ENCODE results near the gene MAP3K6.
A peak's percentile ranks its signal among the peaks of the same experiment; 100 is the strongest.

Gene MAP3K6

GRCh38 chr1:27400082-27400962 lies 33.6 kb upstream of the MAP3K6 start:
- Histone ChIP-seq H3K4me2 (ENCODE audit: insufficient read depth, low read length, poor library complexity, severe bottlenecking) (no peak overlapping the region), H3K79me1 (ENCODE audit: low read depth, low read length) (no peaks in the 10 kb centered on the region), H3K27ac (replicated peaks; ENCODE audit: low read length) (no peak overlapping the region), H3K18ac (ENCODE audit: low read length) (no peak overlapping the region), H3K36me3 (replicated peaks in 1 of 2; ENCODE audit: control insufficient read depth in 2 of 2, insufficient read depth in 2 of 2, low read length in 2 of 2) (peaks cover 0 to 7% of the 10 kb centered on the region in 2 donors), H2AFZ (ENCODE audit: low read length) (no peak overlapping the region), H3K4me3 (ENCODE audit: low read length in 2 of 2) (no peak overlapping the region), H4K8ac (ENCODE audit: low read depth, low read length) (no peak overlapping the region), H2BK12ac (ENCODE audit: low read length) (no peak overlapping the region), H4K91ac (ENCODE audit: low read depth, low read length, poor library complexity) (no peak overlapping the region), H3K27me3 (ENCODE audit: control insufficient read depth in 3 of 3, insufficient read depth in 3 of 3, low read depth in 1 of 3, low read length in 3 of 3) (no peaks in the 10 kb centered on the region), H3K23ac (ENCODE audit: low read depth, low read length, poor library complexity) (no peak overlapping the region), H3K9ac (ENCODE audit: low read depth, low read length, poor library complexity) (no peak overlapping the region), H3K9me3 (replicated peaks in 1 of 2; ENCODE audit: control insufficient read depth in 2 of 2, insufficient read depth in 1 of 2, low read depth in 1 of 2, low read length in 2 of 2) (no peaks in the 10 kb centered on the region), H2BK120ac (ENCODE audit: low read depth, low read length) (no peak overlapping the region), H2AK5ac (ENCODE audit: low read depth, low read length) (no peak overlapping the region), H3K14ac (ENCODE audit: low read length) (no peak overlapping the region), H2BK15ac (ENCODE audit: low read length) (no peak overlapping the region), H3K4me1 (ENCODE audit: control insufficient read depth in 2 of 2, insufficient read depth in 1 of 2, low read depth in 1 of 2, low read length in 2 of 2) (peaks cover 29 to 50% of the 10 kb centered on the region in 2 donors), H3K4ac (ENCODE audit: low read length) (no peak overlapping the region), H2BK5ac (ENCODE audit: low read length) (no peak overlapping the region)
- no CpG with 5 or more reads among the region's 13 CpGs for WGBS, 2 donors (ENCODE audit: extremely low coverage in 2 of 2, insufficient read length in 2 of 2, insufficient replicate concordance in 1 of 2)
- DNase-seq (ENCODE audit: low spot score) = no peak

- Histone ChIP-seq H3K79me1 (ENCODE audit: low read depth, low read length) (no peaks in the 10 kb centered on the region), H3K23ac (ENCODE audit: low read depth, low read length, poor library complexity) (no peak overlapping the region), H3K4ac (ENCODE audit: low read length) (no peak overlapping the region), H3K4me2 (ENCODE audit: insufficient read depth, low read length, poor library complexity, severe bottlenecking) (no peak overlapping the region), H4K8ac (ENCODE audit: low read depth, low read length) (no peak overlapping the region), H3K9ac (ENCODE audit: low read depth, low read length, poor library complexity) (peak overlapping the region; percentile 60), H2AK5ac (ENCODE audit: low read depth, low read length) (no peak overlapping the region), H2AFZ (ENCODE audit: low read length) (no peak overlapping the region), H3K27ac (replicated peaks; ENCODE audit: low read length) (no peak overlapping the region), H3K9me3 (replicated peaks in 1 of 2; ENCODE audit: control insufficient read depth in 2 of 2, insufficient read depth in 1 of 2, low read depth in 1 of 2, low read length in 2 of 2) (no peaks in the 10 kb centered on the region), H3K4me1 (ENCODE audit: control insufficient read depth in 2 of 2, insufficient read depth in 1 of 2, low read depth in 1 of 2, low read length in 2 of 2) (peaks cover 26 to 43% of the 10 kb centered on the region in 2 donors), H4K91ac (ENCODE audit: low read depth, low read length, poor library complexity) (peak overlapping the region; percentile 19), H3K27me3 (ENCODE audit: control insufficient read depth in 3 of 3, insufficient read depth in 3 of 3, low read depth in 1 of 3, low read length in 3 of 3) (no peaks in the 10 kb centered on the region), H3K14ac (ENCODE audit: low read length) (no peak overlapping the region), H3K4me3 (ENCODE audit: low read length in 2 of 2) (no peak overlapping the region), H2BK15ac (ENCODE audit: low read length) (peak overlapping the region; percentile 53), H2BK120ac (ENCODE audit: low read depth, low read length) (no peak overlapping the region), H3K36me3 (replicated peaks in 1 of 2; ENCODE audit: control insufficient read depth in 2 of 2, insufficient read depth in 2 of 2, low read length in 2 of 2) (peaks cover 0 to under 1% of the 10 kb centered on the region in 2 donors), H2BK5ac (ENCODE audit: low read length) (peak overlapping the region; percentile 72), H2BK12ac (ENCODE audit: low read length) (peak overlapping the region; percentile 91), H3K18ac (ENCODE audit: low read length) (peak overlapping the region; percentile 40)
- no CpG with 5 or more reads among the region's 19 CpGs for WGBS, 2 donors (ENCODE audit: extremely low coverage in 2 of 2, insufficient read length in 2 of 2, insufficient replicate concordance in 1 of 2)
- DNase-seq (ENCODE audit: low spot score) = no peak
Measured at GRCh38 chr1:27399251-27400025, 32.7 kb upstream of the MAP3K6 start.

GRCh38 chr1:27398405-27399149 lies 31.8 kb upstream of the MAP3K6 start:
- H4K91ac ChIP-seq (ENCODE audit: low read depth, low read length, poor library complexity) = no peak overlapping the region
- no CpG with 5 or more reads among the region's 4 CpGs for WGBS, 2 donors (ENCODE audit: extremely low coverage in 2 of 2, insufficient read length in 2 of 2, insufficient replicate concordance in 1 of 2)
- peak overlapping the region; percentile 38 for H3K4ac ChIP-seq (ENCODE audit: low read length)
- no peaks in the 10 kb centered on the region for H3K27me3 ChIP-seq (ENCODE audit: control insufficient read depth in 3 of 3, insufficient read depth in 3 of 3, low read depth in 1 of 3, low read length in 3 of 3)
- H2BK15ac ChIP-seq (ENCODE audit: low read length) = peak overlapping the region; percentile 80
- H3K14ac ChIP-seq (ENCODE audit: low read length) = no peak overlapping the region
- no peak overlapping the region for H2AFZ ChIP-seq (ENCODE audit: low read length)
- peak overlapping the region; percentile 77 for H2BK120ac ChIP-seq (ENCODE audit: low read depth, low read length)
- no peak for DNase-seq (ENCODE audit: low spot score)
- no peak overlapping the region for H3K23ac ChIP-seq (ENCODE audit: low read depth, low read length, poor library complexity)
- H2BK12ac ChIP-seq (ENCODE audit: low read length) = peak overlapping the region; percentile 33
- no peaks in the 10 kb centered on the region for H3K9me3 ChIP-seq (replicated peaks in 1 of 2; ENCODE audit: control insufficient read depth in 2 of 2, insufficient read depth in 1 of 2, low read depth in 1 of 2, low read length in 2 of 2)
- H3K79me1 ChIP-seq (ENCODE audit: low read depth, low read length) = peaks cover 3% of the 10 kb centered on the region
- H3K4me1 ChIP-seq (ENCODE audit: control insufficient read depth in 2 of 2, insufficient read depth in 1 of 2, low read depth in 1 of 2, low read length in 2 of 2) = peaks cover 24 to 39% of the 10 kb centered on the region in 2 donors
- no peak overlapping the region for H3K4me2 ChIP-seq (ENCODE audit: insufficient read depth, low read length, poor library complexity, severe bottlenecking)
- no peak overlapping the region for H3K9ac ChIP-seq (ENCODE audit: low read depth, low read length, poor library complexity)
- H3K4me3 ChIP-seq (ENCODE audit: low read length in 2 of 2) = no peak overlapping the region
- peak overlapping the region; percentile 97 for H2AK5ac ChIP-seq (ENCODE audit: low read depth, low read length)
- H2BK5ac ChIP-seq (ENCODE audit: low read length) = no peak overlapping the region
- H3K27ac ChIP-seq (replicated peaks; ENCODE audit: low read length) = no peak overlapping the region
- H3K36me3 ChIP-seq (replicated peaks in 1 of 2; ENCODE audit: control insufficient read depth in 2 of 2, insufficient read depth in 2 of 2, low read length in 2 of 2) = no peaks in the 10 kb centered on the region
- H4K8ac ChIP-seq (ENCODE audit: low read depth, low read length) = no peak overlapping the region
- peak overlapping the region; percentile 66 for H3K18ac ChIP-seq (ENCODE audit: low read length)

All from neuronal stem cell (in vitro differentiated cells).